HG03432 (cell line): Measurements from ENCODE around the gene ZNF800.
A peak's percentile ranks its signal among the peaks of the same experiment; 100 is the strongest.
"Not testable (repeated sequence)": the region's sequence is repeated elsewhere in the genome, so short reads cannot be mapped to it uniquely, and the experiment has no call there.

ENCODE experiments used
- ATAC-seq: cut with Tn5 transposase; IDR thresholded peaks from one replicate; pipeline ENCODE4 v1.9.1; 2021; ENCODE audit warnings: mild to moderate bottlenecking, moderate library complexity; ENCODE audit not compliant: unreplicated experiment

The ZNF800 gene

GRCh38 chr7:127392566-127393367 lies at the start of gene ZNF800:
Gene ZNF800, minus strand, starts transcription at chr7:127392708. Its CDS starts 1,151 bp downstream, at chr7:127391557.
- peak; percentile 86 for ATAC-seq

GRCh38 chr7:127440206-127440605 lies 47.7 kb upstream of the ZNF800 start:
- no peak for ATAC-seq

- ATAC-seq, result no peak
Observed at GRCh38 chr7:127438836-127439235, 46.3 kb upstream of the ZNF800 start.

- no peak for ATAC-seq
Observed at GRCh38 chr7:127437837-127438236, 45.3 kb upstream of the ZNF800 start.

GRCh38 chr7:127437241-127437640 lies 44.7 kb upstream of the ZNF800 start:
- ATAC-seq, result no peak

GRCh38 chr7:127429281-127429680 lies 36.8 kb upstream of the ZNF800 start:
- ATAC-seq, result not testable (repeated sequence)

GRCh38 chr7:127419196-127419595 lies 26.7 kb upstream of the ZNF800 start:
- no peak for ATAC-seq

- no peak for ATAC-seq
Observed at GRCh38 chr7:127418459-127418858, 26.0 kb upstream of the ZNF800 start.

GRCh38 chr7:127417346-127417745 lies 24.8 kb upstream of the ZNF800 start:
- peak; percentile 80 for ATAC-seq

GRCh38 chr7:127415060-127415742 lies 22.7 kb upstream of the ZNF800 start:
- no peak for ATAC-seq

GRCh38 chr7:127413962-127414361 lies 21.5 kb upstream of the ZNF800 start:
- peak; percentile 65 for ATAC-seq

GRCh38 chr7:127413326-127413725 lies 20.8 kb upstream of the ZNF800 start:
- no peak for ATAC-seq

- ATAC-seq, result no peak
Observed at GRCh38 chr7:127411176-127411575, 18.7 kb upstream of the ZNF800 start.

GRCh38 chr7:127409629-127410028 lies 17.1 kb upstream of the ZNF800 start:
- no peak for ATAC-seq

- ATAC-seq, result peak; percentile 80
Observed at GRCh38 chr7:127404286-127405072, 12.0 kb upstream of the ZNF800 start.

- no peak for ATAC-seq
Observed at GRCh38 chr7:127396184-127396583, 3.7 kb upstream of the ZNF800 start.

- ATAC-seq, result not testable (repeated sequence)
Observed at GRCh38 chr7:127395104-127395503, 2.6 kb upstream of the ZNF800 start.

- ATAC-seq, result no peak
Observed at GRCh38 chr7:127393368-127394058, 1.0 kb upstream of the ZNF800 start.

- peak; percentile 47 for ATAC-seq
Observed at GRCh38 chr7:127392182-127392565, 334 bp downstream of the ZNF800 start.

GRCh38 chr7:127391591-127392181 lies 822 bp downstream of the ZNF800 start:
- peak; percentile 46 for ATAC-seq
